Mesenchymal stem cell (in vitro differentiated cells and primary cell): ENCODE results near the gene CLASP1.

ENCODE experiments used
- DNase-seq: peaks from one replicate; pipeline ENCODE4 v3.0.0-alpha.2; 2013
- H2AFZ ChIP-seq: one replicate; pipeline ENCODE4 v1.6.1; 2013; ENCODE audit warnings: low read depth, mild to moderate bottlenecking, control low read depth, inconsistent platforms, low read length, moderate library complexity
- H2AK5ac ChIP-seq: 2 replicates; pipeline ENCODE4 v1.6.1; 2013; ENCODE audit warnings: low read length, moderate library complexity, mild to moderate bottlenecking, inconsistent platforms; ENCODE audit not compliant: severe bottlenecking
- H2BK120ac ChIP-seq: one replicate; pipeline ENCODE4 v1.6.1; 2013; ENCODE audit warnings: low read depth, mild to moderate bottlenecking, inconsistent platforms, low read length, moderate library complexity
- H2BK12ac ChIP-seq, 2 experiments: one replicate each; pipeline ENCODE4 v1.6.1; 2013; ENCODE audit warnings: inconsistent platforms in 2 of 2, low read length in 2 of 2, mild to moderate bottlenecking in 2 of 2, moderate library complexity in 2 of 2, control low read depth in 1 of 2
- H2BK15ac ChIP-seq: one replicate; pipeline ENCODE4 v1.6.1; 2013; ENCODE audit warnings: mild to moderate bottlenecking, low read depth, inconsistent platforms; ENCODE audit not compliant: poor library complexity, severe bottlenecking
- H2BK5ac ChIP-seq: 2 replicates; pipeline ENCODE4 v1.6.1; 2013; ENCODE audit warnings: low read depth, mild to moderate bottlenecking, low read length, control low read depth, inconsistent platforms; ENCODE audit not compliant: poor library complexity, severe bottlenecking
- H3K14ac ChIP-seq, 2 experiments: one replicate each; pipeline ENCODE4 v1.6.1; 2013; ENCODE audit warnings: inconsistent platforms in 2 of 2, low read length in 2 of 2, control low read depth in 1 of 2, mild to moderate bottlenecking in 1 of 2, moderate library complexity in 1 of 2
- H3K18ac ChIP-seq, 2 experiments: one replicate each; pipeline ENCODE4 v1.6.1; 2013; ENCODE audit warnings: inconsistent platforms in 2 of 2, low read length in 2 of 2, control low read depth in 1 of 2, low read depth in 1 of 2, mild to moderate bottlenecking in 1 of 2
- H3K23ac ChIP-seq, 2 experiments: one replicate each; pipeline ENCODE4 v1.6.1; 2013; ENCODE audit warnings: inconsistent platforms in 2 of 2, low read length in 2 of 2, mild to moderate bottlenecking in 2 of 2, moderate library complexity in 2 of 2, control low read depth in 1 of 2
- H3K27ac ChIP-seq: 2 replicates; pipeline ENCODE4 v1.5.1; 2013; ENCODE audit warnings: mild to moderate bottlenecking, moderate library complexity, low read length, control low read depth, inconsistent platforms; ENCODE audit not compliant: poor library complexity, severe bottlenecking
- H3K27me3 ChIP-seq, 2 experiments: 2 replicates each; pipeline versions ENCODE4 v1.6.1 to v1.7.0; 2013; ENCODE audit warnings: low read length in 2 of 2, mild to moderate bottlenecking in 2 of 2, moderate library complexity in 2 of 2, control low read depth in 1 of 2, inconsistent platforms in 1 of 2; ENCODE audit not compliant: control insufficient read depth in 1 of 2, insufficient read depth in 1 of 2
- H3K36me3 ChIP-seq, 2 experiments: 2 replicates each; pipeline versions ENCODE4 v1.6.1 to v1.7.0; 2013; ENCODE audit warnings: low read length in 2 of 2, control low read depth in 1 of 2, inconsistent platforms in 1 of 2, low read depth in 1 of 2, mild to moderate bottlenecking in 1 of 2; ENCODE audit not compliant: insufficient read depth in 2 of 2, control insufficient read depth in 1 of 2
- H3K4ac ChIP-seq, 2 experiments: one replicate each; pipeline ENCODE4 v1.6.1; 2013; ENCODE audit warnings: inconsistent platforms in 2 of 2, low read length in 2 of 2, mild to moderate bottlenecking in 2 of 2, moderate library complexity in 2 of 2, control low read depth in 1 of 2, low read depth in 1 of 2
- H3K4me1 ChIP-seq: 2 replicates; pipeline ENCODE4 v1.6.1; 2013; ENCODE audit warnings: low read depth, low read length, control low read depth; ENCODE audit not compliant: control insufficient read depth, insufficient read depth
- H3K4me2 ChIP-seq: 2 replicates; pipeline ENCODE4 v1.6.1; 2013; ENCODE audit warnings: low read length, mild to moderate bottlenecking, inconsistent platforms; ENCODE audit not compliant: poor library complexity, severe bottlenecking
- H3K4me3 ChIP-seq, 2 experiments: 2 replicates each; pipeline versions ENCODE4 v1.5.1 to v1.7.0; 2013; ENCODE audit warnings: low read length in 2 of 2, mild to moderate bottlenecking in 2 of 2, control low read depth in 1 of 2, low read depth in 1 of 2; ENCODE audit not compliant: insufficient read depth in 1 of 2
- H3K79me1 ChIP-seq: replicated peaks from 2 replicates; pipeline ENCODE4 v1.6.1; 2013; ENCODE audit warnings: mild to moderate bottlenecking, control low read depth, low read length, inconsistent platforms; ENCODE audit not compliant: poor library complexity, severe bottlenecking
- H3K9ac ChIP-seq: 2 replicates; pipeline ENCODE4 v1.7.0; 2013; ENCODE audit warnings: mild to moderate bottlenecking, low read length, moderate library complexity
- H3K9me3 ChIP-seq: 2 replicates; pipeline ENCODE4 v1.7.0; 2013; ENCODE audit warnings: mild to moderate bottlenecking, low read length; ENCODE audit not compliant: control insufficient read depth
- H4K8ac ChIP-seq: one replicate; pipeline ENCODE4 v1.6.1; 2013; ENCODE audit warnings: inconsistent platforms, mild to moderate bottlenecking, low read length, moderate library complexity
- H4K91ac ChIP-seq: one replicate; pipeline ENCODE4 v1.6.1; 2013; ENCODE audit warnings: mild to moderate bottlenecking, low read length, inconsistent platforms
- WGBS: methylation state at CpG from one replicate; pipeline ENCODE4 v1.1.7; 2013; ENCODE audit warnings: mixed read lengths; 5-methylcytosine and 5-hydroxymethylcytosine counted together

The CLASP1 gene

DNA sequence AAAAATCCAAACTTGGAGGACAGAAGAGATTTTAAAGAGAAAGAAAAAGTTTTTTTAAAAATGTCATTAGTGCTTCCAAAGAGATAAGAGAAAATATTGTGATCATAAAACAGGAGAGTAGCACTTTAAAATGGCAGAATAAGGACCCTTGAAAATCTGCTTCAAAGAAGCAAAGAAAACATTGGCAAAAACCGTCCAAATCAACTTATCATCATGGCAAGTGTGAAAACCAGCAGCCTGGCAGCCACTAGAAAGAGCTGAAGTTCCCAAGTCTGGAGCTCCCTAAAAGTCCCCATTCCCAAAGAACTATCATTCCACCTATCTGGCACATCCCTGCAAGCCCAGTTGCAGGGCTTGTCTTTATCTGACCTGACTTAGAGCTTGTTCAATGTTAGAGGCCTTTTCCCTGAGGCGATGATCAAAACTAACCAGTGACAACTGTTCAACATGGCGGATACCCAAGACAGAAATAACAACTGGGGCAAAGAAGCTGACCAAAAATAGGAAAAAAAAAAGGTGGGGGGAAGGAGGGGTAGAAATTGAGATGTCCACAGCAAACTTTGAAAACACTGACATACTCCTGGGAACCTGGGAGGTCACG is 143.2 kb downstream of the CLASP1 start:
- H3K18ac ChIP-seq, result no peak overlapping the region
- H3K79me1 ChIP-seq, result peaks cover 14% of the 10 kb centered on the region
- 96% methylated on average over 4 of the region's 4 CpGs for WGBS
- no peak overlapping the region for H3K9ac ChIP-seq
- H2BK15ac ChIP-seq, result no peak overlapping the region
- H4K8ac ChIP-seq, result no peak overlapping the region
- H3K4me2 ChIP-seq, result no peak overlapping the region
- no peak overlapping the region for H2BK5ac ChIP-seq
- no peak overlapping the region for H3K14ac ChIP-seq
- peaks cover 6 to 15% of the 10 kb centered on the region in 2 experiments for H3K36me3 ChIP-seq
- no peak overlapping the region for H2BK12ac ChIP-seq
- no peak overlapping the region for H2BK120ac ChIP-seq
- H3K4me1 ChIP-seq, result peaks cover 7% of the 10 kb centered on the region
- no peaks in the 10 kb centered on the region for H3K27me3 ChIP-seq
- H3K23ac ChIP-seq, result no peak overlapping the region
- H3K27ac ChIP-seq, result peak overlapping the region; percentile 33
- no peak overlapping the region for H2AFZ ChIP-seq
- H3K4me3 ChIP-seq, result no peak overlapping the region
- H2AK5ac ChIP-seq, result peak overlapping the region; percentile 21
- H3K4ac ChIP-seq, result no peak overlapping the region
- no peak overlapping the region for H4K91ac ChIP-seq
- no peaks in the 10 kb centered on the region for H3K9me3 ChIP-seq
- no peak for DNase-seq

DNA sequence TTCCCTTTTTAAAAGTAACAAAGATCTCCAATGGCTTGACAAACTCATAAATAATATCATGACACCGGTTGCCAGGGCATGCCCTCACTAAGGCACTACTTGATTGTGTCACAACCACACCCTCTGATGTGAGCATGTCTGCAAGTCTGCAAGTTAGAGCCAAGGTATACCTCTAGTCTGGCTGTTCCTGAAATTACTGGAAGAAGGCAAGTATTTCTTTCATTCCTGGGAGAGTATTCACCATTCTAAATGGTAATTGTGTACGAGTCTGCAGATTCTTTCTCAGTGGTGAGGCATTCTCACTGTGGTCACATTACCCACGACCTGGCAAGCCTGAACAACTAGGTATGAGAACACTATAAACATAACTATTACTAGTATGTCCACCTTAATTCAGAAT is 144.3 kb downstream of the CLASP1 start:
- no peak overlapping the region for H2AK5ac ChIP-seq
- H2BK120ac ChIP-seq, result no peak overlapping the region
- peak overlapping the region; percentile 42 for H3K9ac ChIP-seq
- no peak overlapping the region for H3K18ac ChIP-seq
- DNase-seq, result peak; percentile 51
- H3K4me3 ChIP-seq, result no peak overlapping the region
- no peak overlapping the region for H3K14ac ChIP-seq
- H3K36me3 ChIP-seq, result peaks cover 6 to 14% of the 10 kb centered on the region in 2 experiments
- no peaks in the 10 kb centered on the region for H3K9me3 ChIP-seq
- H4K8ac ChIP-seq, result no peak overlapping the region
- peak overlapping the region; percentile 87 for H3K27ac ChIP-seq
- H3K4me1 ChIP-seq, result peaks cover 7% of the 10 kb centered on the region
- no peak overlapping the region for H2BK5ac ChIP-seq
- no peak overlapping the region for H2BK15ac ChIP-seq
- H3K23ac ChIP-seq, result peak overlapping the region in 1 of 2 experiments; percentile 40
- WGBS, result 50% methylated on average over 3 of the region's 3 CpGs
- no peak overlapping the region for H2BK12ac ChIP-seq
- no peak overlapping the region for H3K4ac ChIP-seq
- H2AFZ ChIP-seq, result no peak overlapping the region
- peaks cover 10% of the 10 kb centered on the region for H3K79me1 ChIP-seq
- no peak overlapping the region for H4K91ac ChIP-seq
- no peak overlapping the region for H3K4me2 ChIP-seq
- H3K27me3 ChIP-seq, result no peaks in the 10 kb centered on the region

DNA sequence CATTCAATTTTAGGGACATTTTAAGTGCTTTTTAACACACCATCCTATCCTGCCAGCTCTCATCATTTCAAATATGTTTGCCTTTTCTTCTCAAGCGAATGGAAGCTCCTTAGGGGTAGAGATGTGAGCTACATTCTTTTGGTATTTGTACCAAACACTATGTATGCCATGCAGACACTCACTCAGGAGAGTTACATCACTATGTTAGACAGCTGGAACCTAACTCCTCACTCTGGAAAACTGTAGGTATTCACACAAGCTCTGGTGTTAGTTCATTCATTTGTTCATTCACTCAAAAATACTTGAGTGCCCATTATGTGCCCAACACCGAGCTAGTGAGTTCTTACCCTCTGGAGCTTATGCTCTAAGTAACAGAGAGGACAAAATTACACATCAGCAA is 144.9 kb downstream of the CLASP1 start:
- Histone ChIP-seq H3K27ac (peak overlapping the region; percentile 87), H2BK120ac (no peak overlapping the region), H3K23ac (no peak overlapping the region), H3K4ac (no peak overlapping the region), H3K4me2 (no peak overlapping the region), H3K18ac (no peak overlapping the region), H3K27me3 (no peaks in the 10 kb centered on the region), H4K91ac (no peak overlapping the region), H3K4me3 (no peak overlapping the region), H4K8ac (no peak overlapping the region), H3K79me1 (peaks cover 10% of the 10 kb centered on the region), H3K9ac (no peak overlapping the region), H2BK15ac (no peak overlapping the region), H2BK12ac (no peak overlapping the region), H3K4me1 (peaks cover 7% of the 10 kb centered on the region), H2BK5ac (peak overlapping the region; percentile 74), H3K36me3 (peaks cover 3 to 19% of the 10 kb centered on the region in 2 experiments), H2AK5ac (peak overlapping the region; percentile 94), H3K14ac (no peak overlapping the region), H2AFZ (no peak overlapping the region), H3K9me3 (no peaks in the 10 kb centered on the region)
- no peak for DNase-seq
- WGBS, result 100% methylated on average over 1 of the region's 2 CpGs

DNA sequence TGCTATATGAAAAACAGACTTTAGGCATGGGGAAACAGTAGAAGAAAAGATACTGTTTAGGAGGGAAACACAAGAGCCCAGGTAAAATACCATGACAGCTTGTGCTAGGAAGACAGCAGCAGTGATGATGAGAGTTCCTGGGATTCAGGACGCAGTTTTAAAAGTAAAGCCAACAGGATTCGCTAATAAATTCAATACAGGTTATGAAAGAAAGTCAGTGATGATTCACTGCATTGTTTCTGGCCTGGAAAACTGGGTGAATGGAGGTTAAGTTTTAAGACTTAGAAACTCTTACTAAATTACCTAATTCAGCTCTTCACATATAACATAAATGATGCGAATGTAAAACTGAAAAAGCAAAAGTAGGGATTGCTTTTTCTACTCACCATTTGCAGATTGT is 146.5 kb downstream of the CLASP1 start:
- 88% methylated on average over 2 of the region's 3 CpGs for WGBS
- Histone ChIP-seq H2BK120ac (no peak overlapping the region), H3K9me3 (no peaks in the 10 kb centered on the region), H3K18ac (no peak overlapping the region), H2BK5ac (no peak overlapping the region), H2AFZ (no peak overlapping the region), H2BK15ac (no peak overlapping the region), H3K27ac (peak overlapping the region; percentile 62), H4K8ac (no peak overlapping the region), H3K4me3 (no peak overlapping the region), H2AK5ac (no peak overlapping the region), H3K36me3 (peaks cover 0 to 28% of the 10 kb centered on the region in 2 experiments), H3K27me3 (no peaks in the 10 kb centered on the region), H3K23ac (no peak overlapping the region), H3K79me1 (peaks cover 13% of the 10 kb centered on the region), H4K91ac (no peak overlapping the region), H3K14ac (no peak overlapping the region), H3K4ac (no peak overlapping the region), H3K4me1 (peaks cover 7% of the 10 kb centered on the region), H3K4me2 (no peak overlapping the region), H2BK12ac (no peak overlapping the region), H3K9ac (peak overlapping the region; percentile 4)
- no peak for DNase-seq
